GM19395 (cell line): Measurements from ENCODE around the gene TCF3.
"Not testable (repeated sequence)": the region's sequence is repeated elsewhere in the genome, so short reads cannot be mapped to it uniquely, and the experiment has no call there.

Source experiments
- ATAC-seq: cut with Tn5 transposase; IDR thresholded peaks from one replicate; pipeline ENCODE4 v1.9.1; 2021; ENCODE audit warnings: mild to moderate bottlenecking, moderate library complexity; ENCODE audit not compliant: unreplicated experiment

Gene TCF3

GRCh38 chr19:1652471-1653299 is at the start of gene TCF3:
TSS of gene TCF3 (minus strand) at chr19:1652615. CDS start at chr19:1650248, 2,367 bp downstream.
- peak; percentile 68 for ATAC-seq

- no peak for ATAC-seq
Measured at GRCh38 chr19:1700733-1701663, 48.6 kb upstream of the TCF3 start.

DNA sequence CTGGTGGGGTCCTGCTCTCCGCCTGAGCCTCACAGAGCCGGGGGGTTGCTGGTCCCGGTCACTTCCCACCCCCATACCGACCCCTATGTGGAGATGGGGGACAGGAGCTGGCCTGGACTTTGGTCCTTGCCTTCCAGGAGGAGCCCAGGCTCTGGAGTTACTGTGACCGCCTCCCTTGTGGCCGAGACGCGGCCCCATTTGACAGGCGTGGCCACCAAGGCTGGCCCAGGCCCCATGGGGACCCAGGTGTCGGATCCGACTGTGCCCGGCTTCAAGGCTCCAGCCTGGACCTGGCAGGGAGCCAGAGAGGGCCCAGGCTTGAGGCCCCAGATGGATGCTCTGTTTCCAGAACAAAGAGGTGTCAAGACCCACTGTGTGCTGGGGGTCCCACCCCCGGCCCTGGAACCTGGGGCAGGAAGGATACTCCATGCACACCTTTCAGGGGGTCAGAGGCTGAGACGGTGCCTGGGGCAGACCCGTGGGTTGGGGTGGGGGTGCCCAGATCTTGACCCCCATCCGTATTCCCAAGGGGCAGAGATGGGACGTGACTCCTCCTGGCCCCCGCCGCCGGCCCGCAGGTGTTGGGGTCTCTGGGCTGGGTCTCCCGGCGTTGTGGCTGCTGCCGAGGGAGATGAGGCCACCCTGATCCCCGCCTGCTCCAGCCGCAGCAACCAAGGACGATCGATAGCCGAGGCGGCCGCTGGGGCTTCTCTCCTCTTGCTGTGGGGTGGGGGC is 47.8 kb upstream of the TCF3 start:
- no peak for ATAC-seq

DNA sequence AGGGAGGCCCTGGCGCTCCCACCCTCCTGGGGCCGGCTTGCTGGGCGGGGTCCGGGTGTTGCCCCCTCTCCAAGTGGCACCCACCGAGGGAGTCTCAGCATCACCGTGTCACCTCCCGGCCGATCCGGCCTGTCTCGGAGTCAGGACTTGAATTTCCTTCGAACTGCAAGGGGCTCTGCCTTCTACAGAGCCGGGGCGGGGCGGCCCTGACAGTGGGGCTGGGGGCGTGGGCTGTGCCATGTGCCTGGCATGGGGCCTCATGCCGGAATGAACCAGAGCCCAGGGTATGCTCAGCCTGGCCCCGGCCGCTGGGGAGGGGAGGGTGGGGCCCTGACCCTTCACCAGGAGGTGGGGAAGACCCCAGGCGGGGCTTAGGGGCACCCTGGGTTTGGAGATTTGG is 47.0 kb upstream of the TCF3 start:
- no peak for ATAC-seq

- no peak for ATAC-seq
Measured at GRCh38 chr19:1698636-1699035, 46.2 kb upstream of the TCF3 start.

DNA sequence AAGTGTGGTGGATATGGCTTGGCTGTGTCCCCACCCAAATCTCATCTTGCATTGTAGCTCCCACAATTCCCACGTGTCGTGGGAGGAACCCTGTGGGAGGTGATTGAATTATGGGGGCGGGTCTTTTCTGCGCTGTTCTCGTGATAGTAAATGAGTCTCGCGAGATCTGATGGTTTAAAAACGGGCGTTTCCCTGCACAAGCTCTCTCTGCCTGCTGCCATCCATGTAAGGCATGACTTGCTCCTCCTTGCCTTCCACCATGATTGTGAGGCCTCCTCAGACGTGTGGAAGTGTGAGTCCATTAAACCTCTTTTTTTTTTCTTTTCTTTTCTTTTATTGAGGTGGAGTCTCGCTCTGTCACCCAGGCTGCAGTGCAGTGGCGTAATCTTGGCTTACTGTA is 43.1 kb upstream of the TCF3 start:
- ATAC-seq, result not testable (repeated sequence)

DNA sequence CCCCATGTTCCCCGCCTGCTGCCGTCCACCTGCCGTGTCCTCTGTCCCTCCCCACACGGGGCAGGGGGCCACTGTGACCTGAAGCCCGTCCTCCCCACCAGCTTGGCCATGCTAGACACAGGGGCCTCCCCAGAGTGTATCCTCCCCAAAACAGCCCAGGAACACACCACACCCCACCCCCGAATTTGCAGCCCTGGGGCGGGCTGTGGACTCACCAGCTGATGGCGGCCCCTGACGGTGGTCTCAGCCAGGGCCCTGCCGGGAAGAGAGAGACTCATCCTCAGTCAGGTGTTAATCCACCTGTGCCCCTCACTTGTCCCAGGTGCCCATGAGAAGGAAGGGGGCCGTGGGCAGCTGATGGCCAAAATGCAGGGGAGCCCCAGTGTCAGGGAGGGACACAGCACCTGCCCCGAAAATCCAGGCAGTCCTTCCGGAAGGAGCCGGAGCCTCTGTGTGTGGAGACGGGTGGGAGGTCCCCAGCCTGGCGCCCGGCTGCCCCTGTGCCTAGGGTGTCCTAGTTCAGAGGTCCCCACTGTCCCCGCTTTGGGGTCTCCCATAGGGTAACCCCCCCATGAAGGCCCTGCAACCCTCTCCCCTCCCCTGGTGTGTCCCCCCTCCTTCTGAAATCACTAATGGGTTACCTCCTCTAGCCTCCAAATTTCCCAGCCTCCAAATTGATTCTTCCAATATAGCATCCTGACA is 39.3 kb upstream of the TCF3 start:
- no peak for ATAC-seq

DNA sequence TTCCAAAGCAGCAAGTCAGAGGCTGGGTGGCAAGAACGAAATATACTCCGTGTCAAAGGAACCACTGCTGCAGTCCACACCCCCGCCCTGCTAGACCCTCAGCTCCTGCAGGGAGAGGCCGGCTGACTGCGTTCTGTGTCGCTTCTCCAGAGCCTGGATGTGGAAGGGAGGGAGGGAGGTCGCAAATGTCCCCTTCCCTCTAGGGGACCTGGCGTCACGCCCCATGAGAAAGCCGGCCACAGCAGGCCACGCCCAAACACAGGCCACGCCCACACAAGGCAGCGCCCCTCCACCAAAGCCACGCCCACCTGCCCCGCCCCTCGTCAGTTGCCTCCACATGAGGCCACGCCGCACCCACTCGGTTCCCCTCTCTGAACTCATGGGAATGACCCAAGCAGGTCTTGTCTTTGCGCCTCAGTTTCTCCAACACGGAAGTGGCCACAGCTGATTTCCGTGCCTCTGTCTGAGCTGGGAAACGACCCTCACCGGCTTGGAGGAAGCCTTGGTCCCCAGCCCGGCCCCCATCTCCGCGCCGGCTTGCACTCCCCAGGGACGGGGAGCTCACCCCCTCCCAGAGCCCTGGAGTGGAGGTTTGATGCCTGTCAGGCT is 38.4 kb upstream of the TCF3 start:
- ATAC-seq, result no peak

DNA sequence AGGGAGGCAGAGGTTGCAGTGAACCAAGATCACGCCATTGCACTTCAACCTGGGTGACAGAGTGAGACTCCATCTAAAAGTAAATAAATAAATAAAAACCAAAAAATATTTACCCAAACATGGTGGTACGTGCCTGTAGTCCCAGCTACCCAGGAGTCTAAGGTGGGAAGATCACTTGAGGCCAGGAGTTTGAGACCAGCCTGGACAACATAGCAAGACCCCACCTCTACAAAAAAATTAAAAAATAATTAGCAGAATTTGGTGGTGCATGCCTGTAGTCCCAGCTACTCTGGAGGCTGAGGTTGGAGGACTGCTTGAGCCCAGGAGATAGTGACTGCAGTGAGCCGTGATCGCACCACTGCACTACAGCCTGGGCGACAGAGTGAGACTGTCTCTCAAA is 33.4 kb upstream of the TCF3 start:
- ATAC-seq, result not testable (repeated sequence)

- ATAC-seq, result no peak
Measured at GRCh38 chr19:1685046-1685445, 32.6 kb upstream of the TCF3 start.

DNA sequence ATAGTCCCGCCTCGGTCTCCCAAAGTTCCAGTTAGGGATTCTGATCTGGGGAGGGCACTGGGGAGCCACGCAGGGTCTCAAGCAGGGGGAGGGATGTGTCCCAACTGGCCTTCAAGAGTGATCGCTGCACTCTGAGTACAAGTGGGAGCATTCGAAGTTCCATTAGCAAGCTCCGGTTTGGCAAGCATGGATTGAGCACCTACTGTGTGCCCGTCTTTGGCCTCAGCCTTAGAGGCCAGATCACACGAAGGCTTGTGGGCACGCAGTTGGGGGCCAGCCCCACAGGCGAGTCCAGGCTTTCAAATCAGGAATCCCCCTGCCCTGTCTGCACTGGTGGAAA is 32.1 kb upstream of the TCF3 start:
- ATAC-seq, result no peak

DNA sequence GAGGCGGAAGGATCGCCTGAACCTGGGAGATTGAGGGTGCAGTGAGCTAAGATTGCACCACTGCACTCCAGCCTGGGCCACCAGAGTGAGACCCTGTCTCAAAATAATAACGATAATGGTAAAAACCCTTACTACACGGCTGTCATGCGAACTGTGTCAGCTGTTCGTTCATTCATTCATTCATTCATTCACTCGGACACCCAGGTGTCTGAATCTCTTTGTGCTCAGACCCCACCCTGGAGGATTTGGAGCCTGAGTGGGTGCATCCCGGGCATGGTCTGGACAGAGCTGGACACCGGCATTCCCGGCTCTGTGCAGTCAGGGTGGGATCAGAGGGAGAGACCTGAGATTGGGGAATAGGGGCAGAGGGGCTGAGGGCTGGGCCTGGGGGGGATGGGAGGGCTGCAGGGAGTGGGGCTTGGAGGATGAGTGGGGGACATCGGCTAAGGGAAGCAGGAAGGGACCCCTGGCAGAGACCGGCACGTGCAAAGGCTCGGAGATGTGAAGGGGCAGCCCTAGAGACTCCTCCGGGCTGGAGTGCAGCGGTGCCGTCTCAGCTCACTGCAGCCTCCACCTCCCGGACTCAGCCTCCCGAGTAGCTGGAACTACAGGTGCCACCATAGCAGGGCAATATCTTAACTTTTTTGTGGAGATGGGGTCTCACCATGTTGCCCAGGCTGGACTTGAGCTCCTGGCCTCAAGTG is 31.6 kb upstream of the TCF3 start:
- no peak for ATAC-seq

GRCh38 chr19:1680976-1681375 is 28.6 kb upstream of the TCF3 start:
- ATAC-seq, result no peak

DNA sequence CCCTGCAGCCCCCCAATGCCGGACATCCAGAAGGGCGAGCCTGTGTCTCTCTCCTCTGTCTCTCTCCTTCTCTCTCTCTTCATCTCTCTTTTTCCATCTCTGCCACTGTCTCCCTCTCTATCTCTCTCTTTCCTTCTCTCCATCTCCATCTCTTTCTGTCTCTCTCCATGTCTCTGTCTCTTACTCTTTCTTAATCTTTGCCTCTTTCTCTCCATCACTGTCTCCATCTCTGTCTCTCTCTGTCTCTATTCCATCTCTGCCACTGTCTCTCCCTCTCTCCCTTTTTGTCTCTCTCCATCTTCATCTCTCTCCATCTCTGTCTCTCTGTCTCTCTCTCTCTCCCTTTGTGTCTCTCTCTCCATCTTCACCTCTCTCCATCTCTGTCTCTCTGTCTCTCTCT is 25.7 kb upstream of the TCF3 start:
- ATAC-seq, result no peak

DNA sequence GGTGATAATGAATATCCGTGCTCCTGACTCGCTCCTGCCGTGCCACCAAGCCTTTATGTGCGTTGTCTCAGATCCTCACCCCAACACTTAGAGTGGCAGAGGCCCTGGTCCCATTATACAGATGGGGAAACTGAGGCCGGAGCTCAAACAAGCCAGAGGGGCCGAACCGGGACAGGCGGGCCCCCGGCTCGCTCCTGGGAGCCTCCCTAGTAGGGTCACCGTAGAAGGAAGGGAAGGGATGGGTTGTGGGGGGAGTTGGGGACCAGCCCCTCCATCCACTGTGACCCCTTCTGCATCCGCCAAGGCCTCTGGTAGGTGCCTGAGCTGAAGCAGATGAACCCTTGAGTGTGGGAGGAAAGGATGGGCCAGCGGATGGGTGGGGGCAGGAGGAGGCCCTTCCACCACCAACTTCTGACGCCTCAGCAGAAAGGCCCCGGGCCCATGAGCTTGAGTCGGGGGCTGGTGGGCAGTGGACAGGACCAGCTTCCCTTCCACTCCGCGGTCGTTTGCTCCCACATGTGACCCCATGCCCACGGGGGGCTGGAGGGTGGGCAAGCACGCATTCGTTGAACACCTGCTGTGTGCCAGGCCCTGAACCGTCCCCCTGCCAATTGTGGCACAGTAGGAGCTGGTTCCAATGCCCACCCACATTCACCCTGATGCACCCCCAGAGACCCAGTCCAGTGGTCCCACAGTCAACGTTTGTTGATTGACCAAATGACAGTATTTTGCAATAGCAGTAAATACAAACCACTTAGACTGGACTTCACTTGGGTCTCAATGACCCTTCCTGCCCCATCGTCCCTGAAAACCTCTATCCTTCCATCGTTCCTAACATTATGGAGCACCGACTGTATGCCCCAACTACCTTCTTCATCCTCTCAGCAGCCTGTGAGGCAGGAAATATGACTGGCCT is 24.2 kb upstream of the TCF3 start:
- ATAC-seq, result no peak

DNA sequence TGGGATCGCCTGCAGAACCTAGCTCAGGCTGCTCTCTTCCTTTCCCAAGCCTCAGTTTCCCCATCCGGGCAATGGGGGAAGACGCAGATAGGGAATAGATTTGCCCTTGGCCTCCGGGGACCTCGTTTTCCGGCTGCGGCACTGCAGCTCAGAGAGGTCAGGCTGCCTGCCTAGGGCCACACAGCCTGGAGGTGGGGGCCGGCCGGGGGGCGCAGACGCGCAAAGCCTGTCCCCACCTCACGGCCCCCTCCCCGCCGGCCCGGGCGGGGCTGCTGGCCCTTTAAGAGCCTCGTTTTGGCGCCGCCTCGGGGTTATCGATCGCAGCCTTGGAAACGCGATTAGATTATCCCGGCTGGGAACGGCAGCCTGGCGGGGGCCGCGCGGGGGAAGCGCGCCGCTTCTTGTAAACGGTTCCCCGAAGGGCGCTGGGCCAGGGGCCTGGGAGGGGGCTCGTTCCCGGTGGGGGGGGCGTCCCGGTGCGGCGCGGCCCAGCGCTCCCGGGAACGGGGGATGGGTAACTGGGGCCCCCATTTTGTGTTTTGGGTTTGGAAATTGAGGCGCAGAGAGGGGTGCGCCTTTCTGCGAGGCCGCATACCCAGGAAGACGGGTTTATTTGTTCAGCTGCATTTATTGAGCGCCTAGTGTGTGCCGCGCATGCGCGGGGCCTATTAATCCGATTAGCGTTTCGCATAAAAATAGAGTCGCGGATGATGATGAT is 23.4 kb upstream of the TCF3 start:
- no peak for ATAC-seq

DNA sequence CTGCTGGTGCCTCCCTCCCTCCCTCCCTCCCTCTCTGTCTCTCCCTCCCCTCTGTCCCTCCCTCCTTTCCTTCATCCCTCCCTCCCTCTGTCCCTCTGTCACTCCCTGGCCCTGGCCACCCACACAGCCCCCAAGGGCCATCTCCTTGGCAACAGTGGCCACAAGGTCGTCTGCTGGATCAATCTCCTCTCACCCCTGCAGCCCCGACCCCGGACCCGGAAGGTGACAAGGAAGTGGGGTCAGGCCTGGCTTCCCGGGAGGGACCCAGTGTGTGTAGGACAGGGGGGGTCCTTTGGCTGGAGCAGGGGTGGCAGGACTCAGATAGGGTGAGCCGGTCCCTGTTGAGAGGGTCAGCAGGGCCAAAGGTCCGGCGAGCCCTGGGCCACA is 21.9 kb upstream of the TCF3 start:
- no peak for ATAC-seq

DNA sequence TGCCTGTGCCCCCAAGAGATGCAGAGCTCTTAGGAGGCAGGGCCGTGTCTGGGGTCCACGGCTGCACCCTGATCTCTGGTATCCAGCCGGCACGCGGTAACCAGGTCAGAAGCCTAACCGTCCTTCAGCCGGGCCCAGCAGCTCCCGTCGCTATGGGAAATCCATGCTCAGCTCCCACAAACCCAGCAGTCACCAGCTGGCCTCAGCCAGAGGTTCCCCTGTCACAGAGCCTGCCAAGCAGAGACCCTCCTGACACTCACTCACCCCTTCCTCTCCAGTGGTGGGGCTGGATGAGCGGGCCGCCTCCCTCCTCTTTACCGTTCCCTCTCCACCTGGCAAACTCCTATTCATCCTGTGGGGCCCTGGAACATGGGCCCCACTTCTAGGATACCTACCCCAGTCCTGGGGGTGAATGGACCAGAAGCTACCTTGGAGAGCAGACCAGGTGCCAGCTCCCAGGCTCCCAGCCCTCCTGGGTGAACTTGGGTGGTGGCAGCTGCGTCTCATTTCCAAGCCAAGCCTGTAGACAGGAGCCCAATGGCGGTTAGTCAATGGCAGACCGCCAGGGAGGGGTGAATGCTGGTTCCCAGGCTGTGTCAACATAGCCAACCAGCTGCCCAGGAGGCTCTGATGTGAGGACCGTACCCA is 21.4 kb upstream of the TCF3 start:
- ATAC-seq, result no peak
